Prostate gland (tissue), 2 donors: ENCODE results near the gene TMEM63C. TPM values are rescaled to one million over a fixed set of nuclear protein-coding genes. Genes with fewer than 3 reads are reported as not detected.

Experiments used
- DNase-seq: peaks from one replicate; pipeline ENCODE4 v3.0.0-alpha.2; 2019; ENCODE audit warnings: low spot score
- H3K27ac ChIP-seq, 2 donors: fragments of 200-600 bp; sonication (generic); 2 replicates each; pipeline ENCODE4 v1.5.1; 2017 to 2019
- H3K27me3 ChIP-seq: fragments of 200-600 bp; sonication (generic); replicated peaks from 2 replicates; pipeline ENCODE4 v1.5.1; 2019; ENCODE audit not compliant: insufficient read depth
- H3K36me3 ChIP-seq, 2 donors: fragments of 200-600 bp; sonication (generic); 1 replicate in 1 of 2; 2 replicates in 1 of 2; pipeline versions ENCODE4 v1.5.1 to v1.8.1; 2017 to 2019
- H3K4me1 ChIP-seq: fragments of 200-600 bp; sonication (generic); replicated peaks from 2 replicates; pipeline ENCODE4 v1.5.1; 2019
- H3K4me3 ChIP-seq, 2 donors: fragments of 200-600 bp; sonication (generic); 2 replicates each; pipeline ENCODE4 v1.5.1; 2017 to 2019
- H3K9me3 ChIP-seq: fragments of 200-600 bp; sonication (generic); 2 replicates; pipeline ENCODE4 v1.5.1; 2017
- POLR2A ChIP-seq: fragments of 450-650 bp; IDR thresholded peaks from one replicate; pipeline ENCODE4 v1.6.1; 2016; ENCODE audit warnings: antibody characterized with exemption, mild to moderate bottlenecking
- POLR2AphosphoS5 ChIP-seq: sonication (generic); formaldehyde crosslinking; IDR thresholded peaks from one replicate; pipeline ENCODE4 v1.6.1; 2017; ENCODE audit warnings: antibody characterized with exemption
- whole genome bisulfite sequencing: methylation state at CpG from one replicate; pipeline ENCODE4 v1.1.5; 2018; 5-methylcytosine and 5-hydroxymethylcytosine counted together
- intact Hi-C: fragments of 100-400 bp; cut with DNase I; formaldehyde crosslinking; loops from one replicate; pipeline ENCODE4 v1.14.2; 2022
- total RNA-seq, 2 donors: library from RNA; depleted of rRNA; stranded (reverse); fragments of >200 nt; gene quantifications; one replicate each; pipeline ENCODE4 v1.1.0, GENCODE V29; 2016
- TF ChIP-seq, protein P1 (sequence below), 4 experiments: fragments of 200-600 bp in 2 of 4; fragments of 450-650 bp in 2 of 4; sonication (generic) in 2 of 4; IDR thresholded peaks; 1 replicate in 3 of 4; 2 replicates in 1 of 4; pipeline ENCODE4 v1.5.1; 2016 to 2019; ENCODE audit warnings: antibody characterized with exemption in 4 of 4, mild to moderate bottlenecking in 2 of 4, moderate library complexity in 2 of 4

Gene TMEM63C
- total RNA-seq, 2 donors from 2014 or later, result 2.0 to 7.8 TPM

DNA sequence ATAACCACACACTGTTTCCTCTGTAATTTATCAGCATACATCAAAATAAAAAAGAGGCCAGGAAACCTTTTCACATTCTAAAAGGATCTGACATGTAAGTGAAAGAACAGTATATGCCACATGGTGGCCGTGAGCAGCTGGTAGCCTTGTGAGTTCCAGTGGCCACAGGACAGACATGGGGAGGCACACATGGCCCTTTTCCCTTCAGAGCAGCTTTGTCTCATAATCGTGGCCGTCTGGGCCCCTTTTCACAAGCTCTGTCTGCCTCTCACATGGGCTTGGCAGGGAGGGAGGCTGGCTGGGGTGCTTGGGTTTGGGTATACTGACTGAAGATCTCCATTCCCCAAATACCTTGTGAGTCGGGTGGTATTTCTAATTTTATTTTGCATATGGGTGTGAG lies 38.5 kb upstream of the TMEM63C start:
- no peak for TF ChIP-seq POLR2AphosphoS5
- TF ChIP-seq, protein P1, sequence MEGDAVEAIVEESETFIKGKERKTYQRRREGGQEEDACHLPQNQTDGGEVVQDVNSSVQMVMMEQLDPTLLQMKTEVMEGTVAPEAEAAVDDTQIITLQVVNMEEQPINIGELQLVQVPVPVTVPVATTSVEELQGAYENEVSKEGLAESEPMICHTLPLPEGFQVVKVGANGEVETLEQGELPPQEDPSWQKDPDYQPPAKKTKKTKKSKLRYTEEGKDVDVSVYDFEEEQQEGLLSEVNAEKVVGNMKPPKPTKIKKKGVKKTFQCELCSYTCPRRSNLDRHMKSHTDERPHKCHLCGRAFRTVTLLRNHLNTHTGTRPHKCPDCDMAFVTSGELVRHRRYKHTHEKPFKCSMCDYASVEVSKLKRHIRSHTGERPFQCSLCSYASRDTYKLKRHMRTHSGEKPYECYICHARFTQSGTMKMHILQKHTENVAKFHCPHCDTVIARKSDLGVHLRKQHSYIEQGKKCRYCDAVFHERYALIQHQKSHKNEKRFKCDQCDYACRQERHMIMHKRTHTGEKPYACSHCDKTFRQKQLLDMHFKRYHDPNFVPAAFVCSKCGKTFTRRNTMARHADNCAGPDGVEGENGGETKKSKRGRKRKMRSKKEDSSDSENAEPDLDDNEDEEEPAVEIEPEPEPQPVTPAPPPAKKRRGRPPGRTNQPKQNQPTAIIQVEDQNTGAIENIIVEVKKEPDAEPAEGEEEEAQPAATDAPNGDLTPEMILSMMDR (IDR thresholded peaks at IDR 0.05), result no peak
- no peak for TF ChIP-seq POLR2A
- Histone ChIP-seq H3K36me3 (no peaks in the 10 kb centered on the region), H3K27me3 (peaks cover 19% of the 10 kb centered on the region), H3K27ac (no peak overlapping the region), H3K4me1 (peaks cover 7% of the 10 kb centered on the region), H3K9me3 (no peaks in the 10 kb centered on the region), H3K4me3 (no peak overlapping the region)
- DNase-seq, result no peak
- 21% methylated on average over 4 of the region's 4 CpGs for WGBS
- intact Hi-C loops, result no loop called here

DNA sequence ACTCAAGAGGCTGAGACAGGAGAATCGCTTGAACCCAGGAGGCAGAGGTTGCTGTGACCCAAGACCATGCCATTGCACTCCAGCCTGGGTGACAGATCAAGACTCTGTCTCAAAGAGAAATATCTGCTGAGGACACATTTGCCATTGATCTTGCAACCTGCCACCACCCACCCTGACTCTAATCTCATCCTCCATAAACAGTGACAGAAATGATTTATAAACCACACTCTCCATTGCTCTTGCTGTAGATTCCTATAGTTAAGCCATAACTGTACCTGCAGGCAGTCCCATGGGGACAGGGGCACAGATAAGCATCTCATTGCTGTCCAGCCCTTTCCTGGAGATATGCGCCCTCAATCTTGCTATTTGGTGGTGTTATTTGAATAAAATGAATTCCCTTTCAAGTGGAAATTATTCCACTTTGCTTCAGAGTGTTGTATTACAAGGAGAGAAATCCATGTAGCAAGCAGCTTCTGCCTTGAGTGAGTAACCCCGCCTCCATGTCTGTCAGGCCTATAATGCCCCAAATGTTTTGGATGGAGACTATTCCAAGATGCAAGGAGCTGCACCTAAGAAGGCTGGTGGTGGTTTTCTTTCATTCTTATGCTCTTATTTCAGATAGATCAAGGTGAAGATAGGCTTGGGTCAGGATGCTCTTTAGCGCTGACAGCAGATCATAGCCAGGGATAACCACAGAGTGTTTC lies 37.0 kb upstream of the TMEM63C start:
- H3K36me3 ChIP-seq, result no peaks in the 10 kb centered on the region
- intact Hi-C loops, result no loop called here
- WGBS, result 60% methylated on average over 4 of the region's 4 CpGs
- H3K9me3 ChIP-seq, result no peaks in the 10 kb centered on the region
- H3K4me3 ChIP-seq, result no peak overlapping the region
- H3K4me1 ChIP-seq, result peaks cover 7% of the 10 kb centered on the region
- peaks cover 10% of the 10 kb centered on the region for H3K27me3 ChIP-seq
- DNase-seq, result no peak
- TF ChIP-seq, protein P1 (IDR thresholded peaks at IDR 0.05), result no peak
- no peak for TF ChIP-seq POLR2AphosphoS5
- no peak for TF ChIP-seq POLR2A
- no peak overlapping the region for H3K27ac ChIP-seq

DNA sequence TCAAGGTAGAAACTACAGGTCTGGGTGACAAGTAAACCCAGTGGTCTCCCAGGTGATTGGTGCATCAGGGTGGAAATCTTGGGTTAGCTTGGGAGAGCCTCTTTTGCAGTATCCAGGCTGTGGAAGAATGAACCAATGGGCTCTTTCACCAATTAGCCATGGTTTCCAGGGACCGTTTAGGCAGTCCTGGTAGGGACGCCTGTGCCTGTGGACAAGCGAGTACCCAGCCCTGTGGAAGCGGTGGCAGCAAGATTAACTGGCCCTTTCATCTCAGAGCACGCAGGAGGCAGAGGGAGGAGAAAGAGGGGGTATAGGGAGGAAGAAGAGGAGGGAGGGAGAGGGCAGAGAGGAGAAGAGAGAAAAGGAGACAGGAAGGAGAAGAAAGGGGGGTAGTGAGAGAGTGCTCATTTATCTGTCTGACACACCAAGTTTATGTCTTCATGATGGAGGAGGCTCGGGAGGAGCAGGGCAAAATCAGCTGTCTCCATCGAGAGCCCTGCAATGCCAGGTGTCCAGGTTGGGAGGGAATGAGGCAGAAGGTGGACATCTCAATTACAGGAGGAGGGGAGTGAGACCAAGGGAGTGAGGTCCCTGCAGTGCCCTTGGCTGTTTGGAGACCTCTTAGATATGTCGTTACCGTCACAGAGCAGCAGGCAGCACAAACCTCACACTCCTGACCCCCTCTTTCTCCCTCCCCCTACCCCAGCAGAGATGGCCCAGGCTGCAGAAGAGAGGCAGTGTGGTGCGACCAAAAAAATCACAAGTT lies 35.4 kb upstream of the TMEM63C start:
- 7% methylated on average over 10 of the region's 10 CpGs for WGBS

DNA sequence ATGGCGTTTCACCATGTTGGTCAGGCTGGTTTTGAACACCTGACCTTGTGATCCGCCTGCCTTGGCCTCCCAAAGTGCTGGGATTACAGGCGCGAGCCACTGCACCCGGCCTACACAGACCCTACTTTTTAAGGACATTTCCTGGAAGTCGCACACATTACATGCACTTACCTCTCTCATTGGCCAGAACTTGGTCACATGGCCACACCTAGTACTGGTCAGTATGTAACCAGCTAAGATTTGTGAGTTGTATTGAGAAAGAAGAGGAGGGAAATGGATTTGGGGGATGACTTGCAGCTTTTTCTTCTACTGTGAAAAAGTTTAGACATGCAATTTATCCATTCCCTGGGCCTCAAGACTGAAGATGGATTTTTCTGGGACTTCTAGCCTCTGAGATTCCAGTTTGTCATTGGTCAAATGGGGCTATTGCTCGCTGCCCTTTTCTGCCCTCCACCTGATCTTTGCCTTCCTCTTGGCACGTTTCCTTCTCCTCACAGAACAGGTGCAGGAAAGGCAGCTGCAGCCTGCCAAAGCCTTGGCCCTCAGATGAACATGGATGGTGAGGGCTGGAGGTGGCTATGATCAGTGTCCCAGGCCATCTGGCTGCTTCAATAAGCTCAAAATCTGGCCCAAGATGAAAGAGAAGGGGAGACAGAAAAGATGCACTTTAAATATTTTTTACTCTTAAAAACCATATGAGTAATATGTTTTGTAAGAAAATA lies 32.9 kb upstream of the TMEM63C start:
- WGBS, result 72% methylated on average over 8 of the region's 8 CpGs
- TF ChIP-seq POLR2A (no peak), POLR2AphosphoS5 (no peak)
- TF ChIP-seq, protein P1 (IDR thresholded peaks at IDR 0.05), result no peak
- no peak for DNase-seq
- H3K36me3 ChIP-seq, result no peaks in the 10 kb centered on the region
- H3K4me1 ChIP-seq, result no peaks in the 10 kb centered on the region
- no peak overlapping the region for H3K4me3 ChIP-seq
- no peaks in the 10 kb centered on the region for H3K27me3 ChIP-seq
- no peaks in the 10 kb centered on the region for H3K9me3 ChIP-seq
- intact Hi-C loops, result no loop called here
- no peak overlapping the region for H3K27ac ChIP-seq

More for the DNA sequence above, 35.4 kb upstream of the TMEM63C start:
- H3K4me3 ChIP-seq, result no peak overlapping the region
- peaks cover under 1% of the 10 kb centered on the region for H3K4me1 ChIP-seq
- H3K9me3 ChIP-seq, result no peaks in the 10 kb centered on the region
- no peaks in the 10 kb centered on the region for H3K36me3 ChIP-seq
- DNase-seq, result no peak
- H3K27me3 ChIP-seq, result peaks cover 4% of the 10 kb centered on the region
- no peak for TF ChIP-seq POLR2AphosphoS5
- H3K27ac ChIP-seq, result no peak overlapping the region
- intact Hi-C loops, result no loop called here

DNA sequence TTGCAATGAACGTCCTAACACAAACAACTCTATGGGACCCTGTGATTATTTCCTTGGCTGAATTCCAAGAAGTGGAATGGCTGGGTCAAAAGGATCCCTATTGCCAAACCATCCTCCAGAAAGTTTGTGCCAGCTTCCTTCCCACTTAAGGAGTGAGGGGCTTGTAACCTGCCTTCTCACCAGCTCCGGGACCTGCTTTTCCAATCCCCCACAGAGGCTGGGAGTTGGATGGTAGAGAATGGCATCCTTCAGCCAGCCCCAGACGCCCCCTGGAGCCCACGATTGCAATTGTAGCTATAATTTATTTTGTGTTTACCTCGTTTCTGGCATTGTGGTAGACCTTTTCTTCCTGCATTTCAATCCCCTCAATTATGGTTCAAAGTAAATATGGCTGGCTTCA lies 30.4 kb upstream of the TMEM63C start:
- TF ChIP-seq POLR2A, result no peak
- TF ChIP-seq, protein P1 (IDR thresholded peaks at IDR 0.05), result peak in 1 of 4 experiments; percentile 11
- Histone ChIP-seq H3K27ac (no peak overlapping the region), H3K27me3 (no peaks in the 10 kb centered on the region), H3K4me3 (no peak overlapping the region), H3K36me3 (no peaks in the 10 kb centered on the region), H3K4me1 (no peaks in the 10 kb centered on the region), H3K9me3 (no peaks in the 10 kb centered on the region)
- no peak for DNase-seq
- 5% methylated on average over 5 of the region's 5 CpGs for WGBS
- intact Hi-C loops, result no loop called here
